Loucy (cell line): ENCODE measurements around the gene BFSP1.

Experiments
- CTCF ChIP-seq: fragments of 200-600 bp; sonication (generic); conservative IDR thresholded peaks from 2 replicates; pipeline ENCODE4 v1.5.1; 2014; ENCODE audit warnings: mild to moderate bottlenecking, antibody characterized with exemption, low read length
- EZH2phosphoT487 ChIP-seq: fragments of 200-600 bp; IDR thresholded peaks from 2 replicates; pipeline ENCODE4 v1.6.1; 2018; ENCODE audit warnings: antibody characterized with exemption, mild to moderate bottlenecking, moderate library complexity, borderline replicate concordance

DNA sequence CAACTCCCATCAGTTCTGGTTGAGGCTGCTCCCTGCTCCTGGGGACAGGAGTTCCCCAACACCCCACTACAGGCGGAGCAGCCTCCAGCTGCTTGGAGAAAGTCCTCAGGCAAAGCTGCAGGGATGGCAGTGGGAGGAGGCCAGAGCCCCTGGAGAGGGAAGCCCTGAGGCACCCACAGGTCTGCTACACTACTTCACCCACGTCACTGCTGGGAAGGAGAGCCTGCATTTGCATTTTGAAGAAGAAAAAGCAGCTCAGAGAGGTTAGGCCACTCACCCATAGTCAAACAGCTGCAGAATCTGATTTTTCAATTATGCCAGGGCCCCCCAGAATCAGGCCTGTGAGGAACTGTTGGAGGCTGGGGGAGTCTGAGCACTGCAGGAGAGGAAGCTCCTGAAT, 17.2 kb downstream of the BFSP1 start:
- no peak for TF ChIP-seq CTCF
- no peak for TF ChIP-seq EZH2phosphoT487
